PC-9 (cell line): Measurements from ENCODE around the gene FAM216B. TPM values are rescaled to one million over a fixed set of nuclear protein-coding genes. Genes with fewer than 3 reads are reported as not detected.
"Not testable (repeated sequence)": the region's sequence is repeated elsewhere in the genome, so short reads cannot be mapped to it uniquely, and the experiment has no call there.

Experiments
- BruUV-seq: library from RNA; stranded (reverse); fragments of 400-500 nt; replicated peaks from 2 replicates; lab custom pipeline; 2021; lab: Mats Ljungman, UMichigan
- CTCF ChIA-PET: fragments of 300-600 bp; sonication (Branson Sonifier 250); formaldehyde crosslinking; loops from one replicate; lab custom pipeline; 2022; ENCODE audit warnings: antibody characterized with exemption; lab: Charles Lee
- POLR2A ChIA-PET: fragments of 300-600 bp; sonication (Branson Sonifier 250); formaldehyde crosslinking; loops from one replicate; lab custom pipeline; 2022; ENCODE audit warnings: antibody characterized with exemption; ENCODE audit not compliant: unreplicated experiment; lab: Charles Lee
- DNase-seq, 2 experiments: peaks; one replicate each; pipeline versions ENCODE4 v3.0.0 to v3.0.0-alpha.2; 2015 to 2022; ENCODE audit warnings: mixed read lengths in 1 of 2
- H2AFZ ChIP-seq: fragments of 200-600 bp; sonication (generic); 2 replicates; pipeline ENCODE4 v1.8.1; 2017; ENCODE audit warnings: antibody characterized with exemption
- H3F3A ChIP-seq: fragments of 200-600 bp; sonication (generic); 2 replicates; pipeline ENCODE4 v1.8.1; 2017; ENCODE audit warnings: antibody characterized with exemption, mild to moderate bottlenecking, low read depth; ENCODE audit not compliant: insufficient read depth
- H3K27ac ChIP-seq: fragments of 200-600 bp; sonication (generic); 2 replicates; pipeline ENCODE4 v1.6.1; 2016; ENCODE audit warnings: mixed run types
- H3K27me3 ChIP-seq: fragments of 200-600 bp; sonication (generic); 2 replicates; pipeline ENCODE4 v1.6.1; 2016; ENCODE audit warnings: low read depth, mixed run types; ENCODE audit not compliant: insufficient read depth
- H3K36me3 ChIP-seq: fragments of 200-600 bp; sonication (generic); 2 replicates; pipeline ENCODE4 v1.6.1; 2016; ENCODE audit warnings: low read depth, mixed run types
- H3K4me1 ChIP-seq: fragments of 200-600 bp; sonication (generic); replicated peaks from 2 replicates; pipeline ENCODE4 v1.6.1; 2016; ENCODE audit warnings: mixed run types; ENCODE audit not compliant: insufficient read depth
- H3K4me2 ChIP-seq: fragments of 200-600 bp; sonication (generic); 2 replicates; pipeline ENCODE4 v1.6.1; 2017; ENCODE audit warnings: mixed run types
- H3K4me3 ChIP-seq: fragments of 200-600 bp; sonication (generic); 2 replicates; pipeline ENCODE4 v1.6.1; 2016; ENCODE audit warnings: mixed run types
- H3K79me2 ChIP-seq: fragments of 200-600 bp; sonication (generic); 2 replicates; pipeline ENCODE4 v1.6.1; 2017; ENCODE audit warnings: low read depth, mixed run types
- H3K9me2 ChIP-seq: fragments of 200-600 bp; sonication (generic); 2 replicates; pipeline ENCODE4 v1.8.1; 2017; ENCODE audit warnings: mild to moderate bottlenecking; ENCODE audit not compliant: insufficient read depth
- H3K9me3 ChIP-seq: fragments of 200-600 bp; sonication (generic); 2 replicates; pipeline ENCODE4 v1.8.1; 2016; ENCODE audit warnings: low read depth; ENCODE audit not compliant: insufficient read depth
- H4K20me1 ChIP-seq: fragments of 200-600 bp; sonication (generic); 2 replicates; pipeline ENCODE4 v1.8.1; 2017; ENCODE audit not compliant: insufficient read depth
- CTCF ChIP-seq: fragments of 200-600 bp; sonication (generic); conservative IDR thresholded peaks from 2 replicates; pipeline ENCODE4 v1.6.1; 2017; ENCODE audit warnings: mixed run types, antibody characterized with exemption, mild to moderate bottlenecking, moderate library complexity
- EZH2 ChIP-seq: fragments of 200-600 bp; sonication (generic); IDR thresholded peaks from 2 replicates; pipeline ENCODE4 v1.8.0; 2017; ENCODE audit warnings: antibody characterized with exemption, low read depth
- intact Hi-C: fragments of 100-400 bp; cut with micrococcal nuclease; formaldehyde crosslinking; loops from one replicate; pipeline ENCODE4 v1.10.0; 2022; ENCODE audit not compliant: unreplicated experiment
- total RNA-seq: library from RNA; stranded (reverse); gene quantifications from 2 replicates; pipeline ENCODE4 v1.2.3, GENCODE V29; 2021

Gene FAM216B
- total RNA-seq, 1 experiment from 2014 or later, result not detected

- POLR2A ChIA-PET, result no interaction called here
- H3K4me3 ChIP-seq, result no peak overlapping the region
- H4K20me1 ChIP-seq, result no peaks in the 10 kb centered on the region
- BruUV-seq, result no TSS peak
- peak overlapping the region; percentile 11; the same call in 1 of the 2 replicates for H3K27ac ChIP-seq
- DNase-seq, result peak in 1 of 2 experiments; percentile 71
- H3K9me2 ChIP-seq, result no peaks in the 10 kb centered on the region
- CTCF ChIA-PET, result no interaction called here
- H3K4me1 ChIP-seq, result peaks cover 14% of the 10 kb centered on the region
- H2AFZ ChIP-seq, result no peak overlapping the region
- peak overlapping the region; percentile 28 for H3K4me2 ChIP-seq
- H3K79me2 ChIP-seq, result no peaks in the 10 kb centered on the region
- H3K27me3 ChIP-seq, result no peaks in the 10 kb centered on the region
- H3K36me3 ChIP-seq, result no peaks in the 10 kb centered on the region
- intact Hi-C loops, result no loop called here
- peaks cover 13% of the 10 kb centered on the region; the same call in 1 of the 2 replicates for H3F3A ChIP-seq
- TF ChIP-seq CTCF, result no peak
- TF ChIP-seq EZH2, result no peak
- H3K9me3 ChIP-seq, result no peaks in the 10 kb centered on the region
Observed at GRCh38 chr13:42814868-42815267, 33.5 kb downstream of the FAM216B start.

- TF ChIP-seq EZH2 (no peak), CTCF (no peak)
- POLR2A ChIA-PET, result no interaction called here
- H3K4me2 ChIP-seq, result 0 out of 2 replicates have a peak overlapping the region, but pooled peaks have one; percentile 28
- intact Hi-C loops, result no loop called here
- H3F3A ChIP-seq, result peaks cover 13% of the 10 kb centered on the region; the same call in 1 of the 2 replicates
- H3K36me3 ChIP-seq, result no peaks in the 10 kb centered on the region
- no peaks in the 10 kb centered on the region for H3K9me3 ChIP-seq
- H2AFZ ChIP-seq, result no peak overlapping the region
- no peaks in the 10 kb centered on the region for H3K27me3 ChIP-seq
- no peak for DNase-seq
- no TSS peak for BruUV-seq
- H4K20me1 ChIP-seq, result no peaks in the 10 kb centered on the region
- H3K9me2 ChIP-seq, result no peaks in the 10 kb centered on the region
- H3K79me2 ChIP-seq, result no peaks in the 10 kb centered on the region
- H3K4me3 ChIP-seq, result no peak overlapping the region
- H3K27ac ChIP-seq, result no peak overlapping the region
- peaks cover 14% of the 10 kb centered on the region for H3K4me1 ChIP-seq
- CTCF ChIA-PET, result no interaction called here
Observed at GRCh38 chr13:42815681-42816080, 34.3 kb downstream of the FAM216B start.

- CTCF ChIA-PET, result no interaction called here
- no peaks in the 10 kb centered on the region for H3K79me2 ChIP-seq
Observed at GRCh38 chr13:42816538-42816937, 35.2 kb downstream of the FAM216B start.

GRCh38 chr13:42819687-42820086, 38.3 kb downstream of the FAM216B start:
- H3K4me2 ChIP-seq, POLR2A ChIA-PET, H3K4me1 ChIP-seq, H3K36me3 ChIP-seq, BruUV-seq, H3F3A ChIP-seq, H3K27me3 ChIP-seq, H3K79me2 ChIP-seq, intact Hi-C loops, CTCF ChIA-PET, H4K20me1 ChIP-seq, H3K9me2 ChIP-seq, DNase-seq, H3K27ac ChIP-seq, H2AFZ ChIP-seq, H3K4me3 ChIP-seq, H3K9me3 ChIP-seq: not testable (repeated sequence)

More at GRCh38 chr13:42816538-42816937, 35.2 kb downstream of the FAM216B start:
- Histone ChIP-seq H2AFZ (no peak overlapping the region), H3K36me3 (no peaks in the 10 kb centered on the region), H3K4me3 (no peak overlapping the region), H3K27me3 (no peaks in the 10 kb centered on the region), H3K4me2 (no peak overlapping the region), H3F3A (peaks cover 13% of the 10 kb centered on the region; the same call in 1 of the 2 replicates), H3K9me2 (no peaks in the 10 kb centered on the region), H3K27ac (no peak overlapping the region), H3K9me3 (no peaks in the 10 kb centered on the region), H4K20me1 (no peaks in the 10 kb centered on the region), H3K4me1 (peaks cover 14% of the 10 kb centered on the region)
- TF ChIP-seq EZH2 (no peak), CTCF (no peak)
- no TSS peak for BruUV-seq
- intact Hi-C loops, result no loop called here
- DNase-seq, result no peak
- POLR2A ChIA-PET, result no interaction called here
